ENCODE data around the gene ZBED6.

DNA sequence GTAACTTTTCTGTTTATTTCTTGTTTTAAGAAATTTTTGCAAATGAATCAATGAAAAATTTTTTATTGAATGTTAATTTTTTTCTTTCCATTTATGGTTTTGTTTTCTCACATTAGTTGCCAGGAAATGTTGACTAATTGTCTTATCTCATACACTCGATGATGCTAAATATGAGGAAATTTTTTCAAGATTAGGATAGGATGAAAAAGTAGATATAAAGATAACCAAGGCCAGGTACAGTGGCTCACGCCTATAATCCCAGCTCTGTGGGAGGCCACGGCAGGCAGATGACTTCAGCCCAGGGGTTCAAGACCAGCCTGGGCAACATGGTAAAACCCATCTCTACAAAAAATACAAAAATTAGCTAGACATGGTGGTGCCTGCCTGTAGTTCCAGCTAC, 17.8 kb upstream of the ZBED6 start:
- TF ChIP-seq, protein P1, sequence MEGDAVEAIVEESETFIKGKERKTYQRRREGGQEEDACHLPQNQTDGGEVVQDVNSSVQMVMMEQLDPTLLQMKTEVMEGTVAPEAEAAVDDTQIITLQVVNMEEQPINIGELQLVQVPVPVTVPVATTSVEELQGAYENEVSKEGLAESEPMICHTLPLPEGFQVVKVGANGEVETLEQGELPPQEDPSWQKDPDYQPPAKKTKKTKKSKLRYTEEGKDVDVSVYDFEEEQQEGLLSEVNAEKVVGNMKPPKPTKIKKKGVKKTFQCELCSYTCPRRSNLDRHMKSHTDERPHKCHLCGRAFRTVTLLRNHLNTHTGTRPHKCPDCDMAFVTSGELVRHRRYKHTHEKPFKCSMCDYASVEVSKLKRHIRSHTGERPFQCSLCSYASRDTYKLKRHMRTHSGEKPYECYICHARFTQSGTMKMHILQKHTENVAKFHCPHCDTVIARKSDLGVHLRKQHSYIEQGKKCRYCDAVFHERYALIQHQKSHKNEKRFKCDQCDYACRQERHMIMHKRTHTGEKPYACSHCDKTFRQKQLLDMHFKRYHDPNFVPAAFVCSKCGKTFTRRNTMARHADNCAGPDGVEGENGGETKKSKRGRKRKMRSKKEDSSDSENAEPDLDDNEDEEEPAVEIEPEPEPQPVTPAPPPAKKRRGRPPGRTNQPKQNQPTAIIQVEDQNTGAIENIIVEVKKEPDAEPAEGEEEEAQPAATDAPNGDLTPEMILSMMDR (IDR thresholded peaks at IDR 0.05): no peak
- TF ChIP-seq POLR2AphosphoS5 (IDR thresholded peaks at IDR 0.05; ENCODE audit: insufficient read depth in 1 of 2, low read depth in 1 of 2): no peak
- no peak for TF ChIP-seq POLR2A (IDR thresholded peaks at IDR 0.05)

Data from vagina (tissue), 2 donors.